GM18498 (cell line): ENCODE measurements around the gene LZTR1.
"Not testable (repeated sequence)": the region's sequence is repeated elsewhere in the genome, so short reads cannot be mapped to it uniquely, and the experiment has no call there.

Experiments
- ATAC-seq: cut with Tn5 transposase; IDR thresholded peaks from one replicate; pipeline ENCODE4 v1.9.1; 2021; ENCODE audit warnings: mild to moderate bottlenecking, moderate library complexity; ENCODE audit not compliant: unreplicated experiment

Gene LZTR1

GRCh38 chr22:20981787-20982562 lies at the start of gene LZTR1:
TSS of gene LZTR1 (plus strand) at chr22:20982297. CDS start at chr22:20982372, 75 bp downstream.
- peak; percentile 80 for ATAC-seq

GRCh38 chr22:20933910-20934309 lies 48.2 kb upstream of the LZTR1 start:
- no peak for ATAC-seq

GRCh38 chr22:20935049-20935448 lies 47.0 kb upstream of the LZTR1 start:
- not testable (repeated sequence) for ATAC-seq

- ATAC-seq, result not testable (repeated sequence)
Measured at GRCh38 chr22:20935780-20936539, 46.1 kb upstream of the LZTR1 start.

GRCh38 chr22:20937031-20937793 lies 44.9 kb upstream of the LZTR1 start:
- no peak for ATAC-seq

- ATAC-seq, result no peak
Measured at GRCh38 chr22:20937794-20938671, 44.1 kb upstream of the LZTR1 start.

GRCh38 chr22:20939457-20940185 lies 42.5 kb upstream of the LZTR1 start:
- ATAC-seq, result not testable (repeated sequence)

GRCh38 chr22:20940186-20940651 lies 41.9 kb upstream of the LZTR1 start:
- ATAC-seq, result no peak

GRCh38 chr22:20940904-20941385 lies 41.2 kb upstream of the LZTR1 start:
- ATAC-seq, result no peak

- ATAC-seq, result not testable (repeated sequence)
Measured at GRCh38 chr22:20942203-20942902, 39.7 kb upstream of the LZTR1 start.

GRCh38 chr22:20943104-20943933 lies 38.8 kb upstream of the LZTR1 start:
- ATAC-seq, result no peak

- no peak for ATAC-seq
Measured at GRCh38 chr22:20944042-20944441, 38.1 kb upstream of the LZTR1 start.

GRCh38 chr22:20945578-20945934 lies 36.5 kb upstream of the LZTR1 start:
- ATAC-seq, result no peak

- ATAC-seq, result no peak
Measured at GRCh38 chr22:20946080-20946986, 35.8 kb upstream of the LZTR1 start.

- ATAC-seq, result no peak
Measured at GRCh38 chr22:20946991-20947390, 35.1 kb upstream of the LZTR1 start.

- ATAC-seq, result no peak
Measured at GRCh38 chr22:20948450-20948849, 33.6 kb upstream of the LZTR1 start.

GRCh38 chr22:20948989-20949388 lies 33.1 kb upstream of the LZTR1 start:
- ATAC-seq, result no peak
